ENCODE data around the gene FBXO28. TPM values are rescaled to one million over a fixed set of nuclear protein-coding genes. Genes with fewer than 3 reads are reported as not detected.

Gene FBXO28
- polyA plus RNA-seq, 1 of the 3 experiments (the other 2 are of a cell fraction), result 8.1 TPM

GRCh38 chr1:224107282-224107625 is 6.7 kb upstream of the FBXO28 start:
- POLR2A ChIA-PET, result no interaction called here
- no peaks in the 10 kb centered on the region for H3F3A ChIP-seq (replicated peaks; ENCODE audit: insufficient read depth)
- no peaks in the 10 kb centered on the region for H3K9me3 ChIP-seq

DNA sequence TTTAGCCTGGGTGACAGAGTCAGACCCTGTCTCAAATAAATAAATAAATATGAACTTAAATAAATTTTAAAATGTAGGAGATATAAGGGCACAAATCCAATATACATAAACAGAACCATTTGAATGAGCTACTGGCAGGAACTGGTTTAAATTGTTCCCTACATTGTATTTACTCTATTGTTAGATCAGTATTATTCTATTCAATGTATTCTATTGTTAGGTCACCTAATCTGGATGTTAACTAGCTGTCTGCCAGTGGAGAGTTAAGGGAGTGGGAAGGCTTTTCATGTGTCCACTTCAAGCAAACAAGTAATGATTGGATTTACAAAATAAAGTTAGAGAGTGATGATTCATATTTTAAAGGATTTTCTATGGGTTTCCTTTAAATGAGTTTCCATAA is 4.9 kb upstream of the FBXO28 start:
- Histone ChIP-seq H3K36me3 (replicated peaks in 1 of 2; ENCODE audit: control insufficient read depth in 1 of 2, insufficient read depth in 2 of 2, low read length in 1 of 2) (no peaks in the 10 kb centered on the region), H3F3A (replicated peaks; ENCODE audit: insufficient read depth) (no peaks in the 10 kb centered on the region), H3K9me2 (no peaks in the 10 kb centered on the region), H3K9me3 (no peaks in the 10 kb centered on the region), H3K27ac (ENCODE audit: low read depth in 2 of 2, low read length in 1 of 2) (no peak overlapping the region), H3K9ac (no peak overlapping the region), H2AFZ (ENCODE audit: low read depth) (no peak overlapping the region), H3K79me2 (ENCODE audit: insufficient read depth) (peaks cover 5% of the 10 kb centered on the region; the same call in 1 of the 2 replicates), H4K20me1 (ENCODE audit: insufficient read depth) (no peaks in the 10 kb centered on the region), H3K4me1 (ENCODE audit: control insufficient read depth in 1 of 2, insufficient read depth in 2 of 2, low read depth in 1 of 2, low read length in 1 of 2) (peaks cover 0 to 5% of the 10 kb centered on the region in 2 experiments; a peak in 2 of 4 replicates), H3K4me2 (no peak overlapping the region), H3K27me3 (ENCODE audit: insufficient read depth) (peaks cover 6% of the 10 kb centered on the region; the same call in 1 of the 2 replicates), H3K4me3 (ENCODE audit: low read depth in 2 of 2, low read length in 1 of 2) (no peak overlapping the region)
- CTCF ChIA-PET, result interaction anchor here (1.2 kb wide), 1 partner anchor 8 kb away, joined by 3 read pairs; no protein-coding TSS in a partner anchor
- POLR2A ChIA-PET, result no interaction called here
- DNase-seq, result no peak
- TF ChIP-seq CHD2 (IDR thresholded peaks at IDR 0.05; ENCODE audit: low read length, partially characterized antibody) (no peak), ZBTB33 (IDR thresholded peaks at IDR 0.05; ENCODE audit: borderline replicate concordance, low read depth) (no peak), SMC3 (IDR thresholded peaks at IDR 0.05; ENCODE audit: low read depth, low read length) (no peak), MXI1 (IDR thresholded peaks at IDR 0.05; ENCODE audit: low read depth, low read length) (no peak), FOSL2 (IDR thresholded peaks at IDR 0.05; ENCODE audit: borderline replicate concordance, low read depth) (no peak), JUND (IDR thresholded peaks at IDR 0.05) (no peak), EZH2phosphoT487 (IDR thresholded peaks at IDR 0.05; ENCODE audit: borderline replicate concordance, low read depth) (no peak), TEAD4 (IDR thresholded peaks at IDR 0.05; ENCODE audit: borderline replicate concordance, insufficient read depth) (no peak), RFX5 (IDR thresholded peaks at IDR 0.05; ENCODE audit: low read length) (no peak), MEF2A (IDR thresholded peaks at IDR 0.05; ENCODE audit: borderline replicate concordance, low read depth) (no peak), EP300 (IDR thresholded peaks at IDR 0.05; ENCODE audit: borderline replicate concordance in 1 of 2, low read depth in 1 of 2, low read length in 1 of 2) (no peak), NRF1 (IDR thresholded peaks at IDR 0.05; ENCODE audit: low read depth, low read length) (no peak), POLR2AphosphoS5 (IDR thresholded peaks at IDR 0.05; ENCODE audit: low read depth, low read length) (no peak), GABPA (IDR thresholded peaks at IDR 0.05; ENCODE audit: low read depth) (no peak), RXRA (IDR thresholded peaks at IDR 0.05; ENCODE audit: borderline replicate concordance, low read depth) (no peak), FOXM1 (IDR thresholded peaks at IDR 0.05; ENCODE audit: low read depth) (no peak)

More at GRCh38 chr1:224107282-224107625, 6.7 kb upstream of the FBXO28 start:
- Histone ChIP-seq H3K36me3 (replicated peaks in 1 of 2; ENCODE audit: control insufficient read depth in 1 of 2, insufficient read depth in 2 of 2, low read length in 1 of 2) (no peaks in the 10 kb centered on the region), H3K9ac (no peak overlapping the region), H2AFZ (ENCODE audit: low read depth) (no peak overlapping the region), H3K4me3 (ENCODE audit: low read depth in 2 of 2, low read length in 1 of 2) (no peak overlapping the region), H3K4me2 (no peak overlapping the region), H3K27me3 (ENCODE audit: insufficient read depth) (peaks cover 6% of the 10 kb centered on the region; the same call in 1 of the 2 replicates), H3K79me2 (ENCODE audit: insufficient read depth) (no peaks in the 10 kb centered on the region), H3K9me2 (no peaks in the 10 kb centered on the region), H4K20me1 (ENCODE audit: insufficient read depth) (no peaks in the 10 kb centered on the region), H3K27ac (ENCODE audit: low read depth in 2 of 2, low read length in 1 of 2) (no peak overlapping the region), H3K4me1 (ENCODE audit: control insufficient read depth in 1 of 2, insufficient read depth in 2 of 2, low read depth in 1 of 2, low read length in 1 of 2) (peaks cover 0 to 2% of the 10 kb centered on the region in 2 experiments; a peak in 1 of 4 replicates)
- TF ChIP-seq RFX5 (IDR thresholded peaks at IDR 0.05; ENCODE audit: low read length) (no peak), JUND (IDR thresholded peaks at IDR 0.05) (no peak), NRF1 (IDR thresholded peaks at IDR 0.05; ENCODE audit: low read depth, low read length) (no peak), RAD21 (IDR thresholded peaks at IDR 0.05; ENCODE audit: low read length) (no peak), TEAD4 (IDR thresholded peaks at IDR 0.05; ENCODE audit: borderline replicate concordance, insufficient read depth) (no peak), TCF12 (IDR thresholded peaks at IDR 0.05) (no peak), MXI1 (IDR thresholded peaks at IDR 0.05; ENCODE audit: low read depth, low read length) (no peak), MEF2A (IDR thresholded peaks at IDR 0.05; ENCODE audit: borderline replicate concordance, low read depth) (no peak), ZBTB33 (IDR thresholded peaks at IDR 0.05; ENCODE audit: borderline replicate concordance, low read depth) (no peak), FOXM1 (IDR thresholded peaks at IDR 0.05; ENCODE audit: low read depth) (no peak), SMC3 (IDR thresholded peaks at IDR 0.05; ENCODE audit: low read depth, low read length) (no peak), NFIC (IDR thresholded peaks at IDR 0.05; ENCODE audit: borderline replicate concordance) (no peak), GABPA (IDR thresholded peaks at IDR 0.05; ENCODE audit: low read depth) (no peak)
- CTCF ChIA-PET, result interaction anchor here (1.2 to 1.9 kb wide), 3 partner anchors 8 to 20 kb away, joined by 4 to 5 read pairs (median 4); no protein-coding TSS in a partner anchor
- no peak for DNase-seq

All from SK-N-SH (cell line).